AG09319 (cell line): ENCODE data around the gene SCFD2.

Experiments used
- DNase-seq: peaks from one replicate; pipeline ENCODE4 v3.0.0-alpha.2; 2010; ENCODE audit warnings: low read depth; ENCODE audit errors: extremely low read depth
- CTCF ChIP-seq: IDR thresholded peaks from 2 replicates; pipeline ENCODE4 v1.5.1; 2011; ENCODE audit warnings: low read depth, mild to moderate bottlenecking, inconsistent platforms, low read length, moderate library complexity

SCFD2 gene

GRCh38 chr4:52874948-52875347 is 490.9 kb downstream of the SCFD2 start:
- DNase-seq: no peak
- TF ChIP-seq CTCF: no peak

- DNase-seq: no peak
- no peak for TF ChIP-seq CTCF
Observed at GRCh38 chr4:52873861-52874343, 492.0 kb downstream of the SCFD2 start.

GRCh38 chr4:52873191-52873590 is 492.7 kb downstream of the SCFD2 start:
- no peak for DNase-seq
- no peak for TF ChIP-seq CTCF

- TF ChIP-seq CTCF: no peak
- no peak for DNase-seq
Observed at GRCh38 chr4:52870225-52870624, 495.6 kb downstream of the SCFD2 start.

- TF ChIP-seq CTCF: no peak
- no peak for DNase-seq
Observed at GRCh38 chr4:52869656-52870055, 496.2 kb downstream of the SCFD2 start.

- peak; percentile 55 for DNase-seq
- no peak for TF ChIP-seq CTCF
Observed at GRCh38 chr4:52869196-52869595, 496.7 kb downstream of the SCFD2 start.

GRCh38 chr4:52868133-52868532 is 497.7 kb downstream of the SCFD2 start:
- no peak for DNase-seq
- no peak for TF ChIP-seq CTCF
